Measurements from ENCODE around the gene GPR150. TPM values are rescaled to one million over a fixed set of nuclear protein-coding genes. Genes with fewer than 3 reads are reported as not detected.

The GPR150 gene
- total RNA-seq: under 1 TPM; 0.64 to 0.94 TPM

- Mint-ChIP-seq H3K4me3 (peak within 1 kb of the TSS; percentile 82), H3K4me1 (ENCODE audit: low read depth) (peaks cover 36% of the 10 kb centered on the region), H3K9me3 (no peaks in the 10 kb centered on the region), H3K36me3 (ENCODE audit: low read depth) (no peaks in the 10 kb centered on the region), H3K27ac (peak within 1 kb of the TSS; percentile 17), H3K27me3 (ENCODE audit: low read depth) (no peaks in the 10 kb centered on the region)
- CTCF ChIA-PET: interaction anchor here (1.1 to 1.6 kb wide), 2 partner anchors 27 to 249 kb away, joined by 3 read pairs; partner anchors contain the start of gene RFESD
- DNase-seq: peak; percentile 69
- intact Hi-C loops (cut with micrococcal nuclease): loop anchor here (1.0 to 10.0 kb wide), 3 partner anchors 29 to 335 kb away; partner anchors contain the start of genes ARSK and MCTP1
These were observed at the start of gene GPR150 for GRCh38 chr5:95620030-95620869. TSS of gene GPR150 (plus strand) at chr5:95620087. CDS start at chr5:95620276, 189 bp downstream.

GRCh38 chr5:95572016-95572415 is 47.9 kb upstream of the GPR150 start:
- H3K4me3 Mint-ChIP-seq: no peak overlapping the region
- DNase-seq: no peak
- H3K27me3 Mint-ChIP-seq (ENCODE audit: low read depth): no peaks in the 10 kb centered on the region
- no peak overlapping the region for H3K27ac Mint-ChIP-seq
- no peaks in the 10 kb centered on the region for H3K4me1 Mint-ChIP-seq (ENCODE audit: low read depth)
- intact Hi-C loops (cut with micrococcal nuclease): no loop called here
- CTCF ChIA-PET: interaction anchor here (0.7 kb wide), 1 partner anchor 197 kb away, joined by 3 read pairs; no protein-coding TSS in a partner anchor
- H3K36me3 Mint-ChIP-seq (ENCODE audit: low read depth): peaks cover 32% of the 10 kb centered on the region
- no peaks in the 10 kb centered on the region for H3K9me3 Mint-ChIP-seq

GRCh38 chr5:95581576-95581975 is 38.3 kb upstream of the GPR150 start:
- no peak for DNase-seq
- Mint-ChIP-seq H3K27ac (no peak overlapping the region), H3K27me3 (ENCODE audit: low read depth) (no peaks in the 10 kb centered on the region), H3K4me3 (no peak overlapping the region), H3K9me3 (no peaks in the 10 kb centered on the region), H3K4me1 (ENCODE audit: low read depth) (no peaks in the 10 kb centered on the region), H3K36me3 (ENCODE audit: low read depth) (peaks cover 2% of the 10 kb centered on the region)
- intact Hi-C loops (cut with micrococcal nuclease): no loop called here
- CTCF ChIA-PET: interaction anchor here (0.6 kb wide), 1 partner anchor 897 kb away, joined by 5 read pairs; no protein-coding TSS in a partner anchor

GRCh38 chr5:95583992-95584391 is 35.9 kb upstream of the GPR150 start:
- no peak for DNase-seq
- CTCF ChIA-PET: no interaction called here
- Mint-ChIP-seq H3K9me3 (no peaks in the 10 kb centered on the region), H3K27me3 (ENCODE audit: low read depth) (no peaks in the 10 kb centered on the region), H3K4me1 (ENCODE audit: low read depth) (no peaks in the 10 kb centered on the region), H3K4me3 (no peak overlapping the region), H3K36me3 (ENCODE audit: low read depth) (peaks cover 2% of the 10 kb centered on the region), H3K27ac (no peak overlapping the region)
- intact Hi-C loops (cut with micrococcal nuclease): no loop called here

- Mint-ChIP-seq H3K9me3 (no peaks in the 10 kb centered on the region), H3K4me1 (ENCODE audit: low read depth) (peaks cover 25% of the 10 kb centered on the region), H3K36me3 (ENCODE audit: low read depth) (peaks cover 2% of the 10 kb centered on the region), H3K27ac (no peak overlapping the region), H3K27me3 (ENCODE audit: low read depth) (no peaks in the 10 kb centered on the region), H3K4me3 (no peak overlapping the region)
- DNase-seq: no peak
- intact Hi-C loops (cut with micrococcal nuclease): loop anchor here (1.0 to 2.0 kb wide), 10 partner anchors 24 to 798 kb away; partner anchors contain the start of genes ARSK and GPR150
- CTCF ChIA-PET: no interaction called here
These were observed 29.0 kb upstream of the GPR150 start for GRCh38 chr5:95590880-95591279.

GRCh38 chr5:95591490-95591901 is 28.4 kb upstream of the GPR150 start:
- CTCF ChIA-PET: no interaction called here
- no peak for DNase-seq
- Mint-ChIP-seq H3K27me3 (ENCODE audit: low read depth) (no peaks in the 10 kb centered on the region), H3K4me1 (ENCODE audit: low read depth) (peaks cover 25% of the 10 kb centered on the region), H3K27ac (no peak overlapping the region), H3K36me3 (ENCODE audit: low read depth) (peaks cover 2% of the 10 kb centered on the region), H3K9me3 (no peaks in the 10 kb centered on the region), H3K4me3 (no peak overlapping the region)
- intact Hi-C loops (cut with micrococcal nuclease): loop anchor here (1.0 to 2.0 kb wide), 10 partner anchors 24 to 799 kb away; partner anchors contain the start of genes ARSK and GPR150

- Mint-ChIP-seq H3K36me3 (ENCODE audit: low read depth) (peaks cover 2% of the 10 kb centered on the region), H3K4me3 (no peak overlapping the region), H3K4me1 (ENCODE audit: low read depth) (peaks cover 20% of the 10 kb centered on the region), H3K27ac (no peak overlapping the region), H3K9me3 (no peaks in the 10 kb centered on the region), H3K27me3 (ENCODE audit: low read depth) (no peaks in the 10 kb centered on the region)
- no peak for DNase-seq
- intact Hi-C loops (cut with micrococcal nuclease): no loop called here
- CTCF ChIA-PET: no interaction called here
These were observed 24.5 kb upstream of the GPR150 start for GRCh38 chr5:95595289-95595931.

- no peak overlapping the region for H3K4me3 Mint-ChIP-seq
- no peak overlapping the region for H3K27ac Mint-ChIP-seq
- peaks cover 8% of the 10 kb centered on the region for H3K36me3 Mint-ChIP-seq (ENCODE audit: low read depth)
- no peaks in the 10 kb centered on the region for H3K9me3 Mint-ChIP-seq
- CTCF ChIA-PET: no interaction called here
- H3K4me1 Mint-ChIP-seq (ENCODE audit: low read depth): no peaks in the 10 kb centered on the region
- DNase-seq: no peak
- intact Hi-C loops (cut with micrococcal nuclease): no loop called here
- no peaks in the 10 kb centered on the region for H3K27me3 Mint-ChIP-seq (ENCODE audit: low read depth)
These were observed 20.6 kb upstream of the GPR150 start for GRCh38 chr5:95599252-95599651.

- intact Hi-C loops (cut with micrococcal nuclease): no loop called here
- H3K4me3 Mint-ChIP-seq: no peak overlapping the region
- H3K27ac Mint-ChIP-seq: no peak overlapping the region
- no peaks in the 10 kb centered on the region for H3K27me3 Mint-ChIP-seq (ENCODE audit: low read depth)
- CTCF ChIA-PET: no interaction called here
- peaks cover 5% of the 10 kb centered on the region for H3K36me3 Mint-ChIP-seq (ENCODE audit: low read depth)
- no peak for DNase-seq
- no peaks in the 10 kb centered on the region for H3K9me3 Mint-ChIP-seq
- H3K4me1 Mint-ChIP-seq (ENCODE audit: low read depth): no peaks in the 10 kb centered on the region
These were observed 19.3 kb upstream of the GPR150 start for GRCh38 chr5:95600557-95600956.

GRCh38 chr5:95605786-95606185 is 14.1 kb upstream of the GPR150 start:
- no peak for DNase-seq
- Mint-ChIP-seq H3K27ac (no peak overlapping the region), H3K4me1 (ENCODE audit: low read depth) (no peaks in the 10 kb centered on the region), H3K9me3 (no peaks in the 10 kb centered on the region), H3K4me3 (no peak overlapping the region), H3K27me3 (ENCODE audit: low read depth) (no peaks in the 10 kb centered on the region), H3K36me3 (ENCODE audit: low read depth) (peaks cover 8% of the 10 kb centered on the region)
- intact Hi-C loops (cut with micrococcal nuclease): no loop called here
- CTCF ChIA-PET: no interaction called here

- DNase-seq: no peak
- CTCF ChIA-PET: no interaction called here
- intact Hi-C loops (cut with micrococcal nuclease): no loop called here
- Mint-ChIP-seq H3K27me3 (ENCODE audit: low read depth) (no peaks in the 10 kb centered on the region), H3K9me3 (no peaks in the 10 kb centered on the region), H3K4me3 (no peak overlapping the region), H3K4me1 (ENCODE audit: low read depth) (no peaks in the 10 kb centered on the region), H3K27ac (no peak overlapping the region), H3K36me3 (ENCODE audit: low read depth) (peaks cover 6% of the 10 kb centered on the region)
These were observed 13.5 kb upstream of the GPR150 start for GRCh38 chr5:95606419-95606818.

GRCh38 chr5:95609711-95610110 is 10.2 kb upstream of the GPR150 start:
- Mint-ChIP-seq H3K36me3 (ENCODE audit: low read depth) (peaks cover 16% of the 10 kb centered on the region), H3K9me3 (peaks cover 11% of the 10 kb centered on the region), H3K4me1 (ENCODE audit: low read depth) (no peaks in the 10 kb centered on the region), H3K27ac (no peak overlapping the region), H3K27me3 (ENCODE audit: low read depth) (no peaks in the 10 kb centered on the region), H3K4me3 (no peak overlapping the region)
- CTCF ChIA-PET: no interaction called here
- no peak for DNase-seq
- intact Hi-C loops (cut with micrococcal nuclease): no loop called here

All from activated naive CD4-positive, alpha-beta T cell treated with anti-CD3 and anti-CD28 coated beads for 36 hours (primary cell).